Chondrocyte (in vitro differentiated cells): ENCODE measurements around the gene RARB. TPM values are rescaled to one million over a fixed set of nuclear protein-coding genes. Genes with fewer than 3 reads are reported as not detected.

Experiments
- DNase-seq: peaks from one replicate; pipeline ENCODE4 v3.0.0; 2021; ENCODE audit warnings: mixed read lengths, low spot score
- H3K27ac Mint-ChIP-seq: one replicate; pipeline ENCODE4 v1.8.0; 2021; ENCODE audit warnings: mild to moderate bottlenecking, moderate library complexity, mixed read lengths; ENCODE audit not compliant: unreplicated experiment
- H3K27me3 Mint-ChIP-seq: 2 replicates; pipeline ENCODE4 v1.8.0; 2021; ENCODE audit warnings: low read depth, mixed read lengths
- H3K36me3 Mint-ChIP-seq: 2 replicates; pipeline ENCODE4 v1.8.0; 2021; ENCODE audit warnings: low read depth, mixed read lengths
- H3K4me1 Mint-ChIP-seq: 2 replicates; pipeline ENCODE4 v1.8.0; 2021; ENCODE audit warnings: low read depth, mild to moderate bottlenecking, mixed read lengths
- H3K4me3 Mint-ChIP-seq: one replicate; pipeline ENCODE4 v1.8.0; 2021; ENCODE audit warnings: mild to moderate bottlenecking, moderate library complexity, mixed read lengths; ENCODE audit not compliant: unreplicated experiment
- H3K9me3 Mint-ChIP-seq: 2 replicates; pipeline ENCODE4 v1.8.0; 2021; ENCODE audit warnings: low read depth, mixed read lengths
- total RNA-seq: library from RNA; stranded (reverse); gene quantifications from 3 replicates; pipeline ENCODE4 v1.2.1, GENCODE V29; 2021
- TF ChIP-seq, protein P1 (sequence below): fragments of 200-600 bp; sonication (generic); IDR thresholded peaks from 2 replicates; pipeline ENCODE4 v1.5.0; 2021; ENCODE audit warnings: antibody characterized with exemption, mild to moderate bottlenecking, moderate library complexity

The RARB gene
- total RNA-seq, 1 donor from 2014 or later, result 5.9 TPM

DNA sequence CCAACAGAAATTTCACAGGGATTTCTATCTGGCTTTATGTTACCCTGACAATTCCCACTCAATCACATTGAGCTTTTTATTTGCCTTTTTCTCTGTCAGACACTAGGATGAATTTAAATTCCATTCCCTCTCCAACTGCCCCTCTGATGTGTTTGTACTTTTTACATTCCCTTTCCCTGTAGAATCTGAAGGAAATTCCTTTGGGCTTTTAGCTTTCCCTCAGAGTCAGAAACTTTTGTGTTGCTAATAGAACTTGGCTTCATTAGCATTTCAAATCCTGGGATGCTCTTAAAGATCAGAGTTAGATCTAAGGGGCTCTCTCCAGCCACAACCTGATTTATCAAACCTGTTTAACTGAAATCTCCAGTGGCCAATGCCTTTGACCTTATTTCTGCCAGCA, 7.9 kb upstream of the RARB start:
- no peaks in the 10 kb centered on the region for H3K27me3 Mint-ChIP-seq

DNA sequence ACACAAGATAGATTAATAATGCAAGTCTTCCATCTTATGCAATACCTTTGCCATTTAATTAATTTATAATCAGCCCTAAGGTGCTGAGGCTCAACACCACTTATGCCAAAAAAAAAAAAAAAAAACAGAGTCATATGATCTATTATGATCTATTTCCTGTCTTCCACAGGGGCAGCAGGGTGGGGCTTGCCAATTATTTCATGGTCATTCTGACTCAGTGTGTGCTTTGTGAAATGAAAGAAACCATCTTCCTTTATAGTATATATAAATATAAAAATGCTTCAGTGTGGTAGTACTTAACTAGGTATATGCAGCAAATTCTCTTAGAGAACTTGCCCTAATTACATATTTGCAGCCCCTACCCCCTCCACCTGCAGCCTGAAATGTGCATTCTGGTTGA, 7.2 kb upstream of the RARB start:
- Mint-ChIP-seq H3K4me3 (no peak overlapping the region), H3K27ac (no peak overlapping the region), H3K36me3 (no peaks in the 10 kb centered on the region), H3K4me1 (peaks cover 38% of the 10 kb centered on the region), H3K9me3 (peaks cover 9% of the 10 kb centered on the region), H3K27me3 (no peaks in the 10 kb centered on the region)
- TF ChIP-seq, protein P1, sequence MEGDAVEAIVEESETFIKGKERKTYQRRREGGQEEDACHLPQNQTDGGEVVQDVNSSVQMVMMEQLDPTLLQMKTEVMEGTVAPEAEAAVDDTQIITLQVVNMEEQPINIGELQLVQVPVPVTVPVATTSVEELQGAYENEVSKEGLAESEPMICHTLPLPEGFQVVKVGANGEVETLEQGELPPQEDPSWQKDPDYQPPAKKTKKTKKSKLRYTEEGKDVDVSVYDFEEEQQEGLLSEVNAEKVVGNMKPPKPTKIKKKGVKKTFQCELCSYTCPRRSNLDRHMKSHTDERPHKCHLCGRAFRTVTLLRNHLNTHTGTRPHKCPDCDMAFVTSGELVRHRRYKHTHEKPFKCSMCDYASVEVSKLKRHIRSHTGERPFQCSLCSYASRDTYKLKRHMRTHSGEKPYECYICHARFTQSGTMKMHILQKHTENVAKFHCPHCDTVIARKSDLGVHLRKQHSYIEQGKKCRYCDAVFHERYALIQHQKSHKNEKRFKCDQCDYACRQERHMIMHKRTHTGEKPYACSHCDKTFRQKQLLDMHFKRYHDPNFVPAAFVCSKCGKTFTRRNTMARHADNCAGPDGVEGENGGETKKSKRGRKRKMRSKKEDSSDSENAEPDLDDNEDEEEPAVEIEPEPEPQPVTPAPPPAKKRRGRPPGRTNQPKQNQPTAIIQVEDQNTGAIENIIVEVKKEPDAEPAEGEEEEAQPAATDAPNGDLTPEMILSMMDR, result no peak
- DNase-seq, result no peak

More for the DNA sequence above, 7.9 kb upstream of the RARB start:
- Mint-ChIP-seq H3K27ac (no peak overlapping the region), H3K4me1 (peaks cover 30% of the 10 kb centered on the region), H3K9me3 (peaks cover 9% of the 10 kb centered on the region), H3K36me3 (no peaks in the 10 kb centered on the region), H3K4me3 (no peak overlapping the region)
- TF ChIP-seq, protein P1, result no peak
- no peak for DNase-seq

DNA sequence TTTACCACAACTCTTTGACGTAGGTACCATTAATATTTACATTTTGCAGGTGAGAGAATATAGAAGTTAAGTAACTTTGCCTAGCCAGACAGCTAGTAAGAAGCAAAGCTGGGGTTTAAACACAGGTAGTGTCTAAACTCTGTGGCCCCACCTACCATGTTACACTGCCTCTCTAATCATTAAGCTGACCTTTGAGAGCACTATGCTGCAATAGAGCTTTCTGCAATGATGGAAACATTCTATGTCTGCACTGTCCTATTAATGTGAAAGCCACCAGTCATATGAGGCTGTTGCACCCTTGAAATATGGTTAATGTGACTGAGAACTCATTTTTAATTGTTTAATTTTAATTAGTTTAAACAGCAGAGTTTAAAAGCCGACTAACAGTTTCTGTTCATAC, 6.3 kb upstream of the RARB start:
- Mint-ChIP-seq H3K27me3 (no peaks in the 10 kb centered on the region), H3K4me3 (no peak overlapping the region), H3K9me3 (peaks cover 9% of the 10 kb centered on the region), H3K27ac (no peak overlapping the region), H3K4me1 (peaks cover 46% of the 10 kb centered on the region), H3K36me3 (no peaks in the 10 kb centered on the region)
- TF ChIP-seq, protein P1, result no peak
- no peak for DNase-seq

DNA sequence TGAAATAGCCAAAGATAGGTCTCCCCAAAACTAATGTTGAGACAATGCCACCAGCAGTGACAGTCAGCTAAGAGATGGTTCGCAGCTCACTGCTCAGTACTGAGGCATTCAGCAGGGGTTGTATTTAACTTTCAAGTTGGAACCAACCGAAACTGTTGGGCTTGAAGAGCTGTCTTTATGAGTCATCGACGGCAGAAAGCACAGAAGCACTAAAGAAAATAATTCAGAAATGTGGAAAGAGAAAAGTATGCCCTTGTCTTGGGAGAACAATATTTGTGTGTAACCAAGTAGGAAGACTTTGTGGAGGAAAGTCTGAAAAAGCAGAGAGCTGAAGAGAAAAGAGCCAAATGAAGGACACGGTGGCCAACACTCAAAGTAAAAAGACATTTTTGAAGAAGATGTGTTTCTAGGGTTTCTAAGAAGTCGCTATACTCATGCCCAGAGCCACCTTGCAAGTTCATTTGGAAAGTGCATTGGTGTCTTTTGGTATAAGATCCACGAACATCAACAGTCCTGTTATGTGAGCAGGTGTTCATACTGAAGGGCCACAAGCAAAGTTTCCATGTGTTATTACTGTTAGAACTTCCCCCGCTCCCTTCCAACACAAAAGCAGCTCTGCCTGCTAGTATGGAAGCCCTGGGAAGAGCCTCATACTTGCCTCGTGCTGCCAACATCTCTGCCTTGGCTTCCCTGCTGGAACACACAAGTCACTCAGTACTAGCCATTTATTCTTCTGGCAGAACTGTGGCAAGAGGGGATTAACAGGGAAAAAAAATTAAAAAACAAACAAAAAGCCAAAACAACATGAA, 4.1 kb upstream of the RARB start:
- Mint-ChIP-seq H3K4me3 (peak overlapping the region; percentile 22), H3K27ac (peak overlapping the region; percentile 90), H3K27me3 (no peaks in the 10 kb centered on the region), H3K36me3 (no peaks in the 10 kb centered on the region), H3K9me3 (no peaks in the 10 kb centered on the region), H3K4me1 (peaks cover 67% of the 10 kb centered on the region)
- TF ChIP-seq, protein P1, result no peak
- no peak for DNase-seq

DNA sequence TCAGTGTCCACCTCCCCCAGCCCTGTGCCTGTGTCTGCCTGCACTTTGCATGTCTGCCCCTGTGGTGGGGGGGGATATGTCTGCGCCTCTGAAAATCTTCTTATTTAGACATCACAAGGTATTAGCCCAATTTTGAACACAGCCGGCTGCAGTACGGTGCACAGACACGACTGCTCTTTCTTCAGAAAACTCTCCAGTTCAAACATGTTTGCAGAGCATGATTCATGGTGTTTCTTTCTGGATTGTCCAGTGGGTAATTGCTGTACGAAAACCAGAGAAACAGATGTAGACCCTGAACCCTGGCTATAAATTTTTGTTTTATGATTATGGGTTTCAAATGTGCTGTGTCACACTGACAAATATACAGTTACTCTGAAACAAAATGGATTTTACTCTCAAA, 3.4 kb upstream of the RARB start:
- TF ChIP-seq, protein P1, result no peak
- Mint-ChIP-seq H3K9me3 (no peaks in the 10 kb centered on the region), H3K27me3 (no peaks in the 10 kb centered on the region), H3K27ac (peak overlapping the region; percentile 90), H3K4me3 (no peak overlapping the region), H3K36me3 (no peaks in the 10 kb centered on the region), H3K4me1 (peaks cover 73% of the 10 kb centered on the region)
- no peak for DNase-seq
